ENCODE measurements around the gene WNK4.

WNK4 gene

DNA sequence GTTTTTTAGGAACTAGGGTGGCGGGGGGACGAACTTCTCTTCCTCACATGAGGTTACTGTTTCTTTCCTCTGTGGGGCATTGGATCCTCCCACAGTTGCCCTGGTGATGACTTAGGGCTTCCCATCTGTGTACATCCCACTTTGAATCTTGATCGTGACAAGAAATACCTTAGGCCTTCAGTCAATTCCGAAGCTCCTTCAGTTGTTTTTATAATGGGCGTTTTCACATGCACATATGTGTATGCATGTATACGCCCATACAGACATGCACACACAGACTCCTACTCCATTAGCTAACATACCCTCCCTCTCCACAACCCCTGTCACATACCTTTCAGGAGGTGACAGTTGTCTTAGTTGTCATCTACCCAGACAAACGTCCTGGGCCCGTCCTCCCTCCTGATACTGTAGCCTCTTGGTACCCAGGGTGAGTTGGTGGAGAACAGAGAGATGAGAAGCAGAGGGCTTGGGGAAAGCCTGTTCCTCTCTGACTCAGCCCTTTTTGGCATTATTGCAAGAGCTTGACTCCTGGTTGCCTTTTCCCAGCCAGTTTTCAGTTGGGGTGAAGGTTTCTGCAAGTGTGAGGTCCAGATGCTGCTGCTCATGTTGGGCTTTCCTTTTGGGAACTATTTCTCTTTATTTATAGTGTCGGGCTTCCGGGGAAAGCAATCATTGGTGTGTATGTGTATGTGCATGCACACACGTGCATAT lies 61.7 kb downstream of the WNK4 start:
- DNase-seq: no peak

GRCh38 chr17:42843358-42843934 lies 63.0 kb downstream of the WNK4 start:
- DNase-seq: peak; percentile 63

GRCh38 chr17:42844271-42844670 lies 63.9 kb downstream of the WNK4 start, which contains the start of gene AOC2:
TSS of gene AOC2 (plus strand) at chr17:42844580. CDS start at chr17:42844627, 47 bp downstream.
- DNase-seq: no peak

DNA sequence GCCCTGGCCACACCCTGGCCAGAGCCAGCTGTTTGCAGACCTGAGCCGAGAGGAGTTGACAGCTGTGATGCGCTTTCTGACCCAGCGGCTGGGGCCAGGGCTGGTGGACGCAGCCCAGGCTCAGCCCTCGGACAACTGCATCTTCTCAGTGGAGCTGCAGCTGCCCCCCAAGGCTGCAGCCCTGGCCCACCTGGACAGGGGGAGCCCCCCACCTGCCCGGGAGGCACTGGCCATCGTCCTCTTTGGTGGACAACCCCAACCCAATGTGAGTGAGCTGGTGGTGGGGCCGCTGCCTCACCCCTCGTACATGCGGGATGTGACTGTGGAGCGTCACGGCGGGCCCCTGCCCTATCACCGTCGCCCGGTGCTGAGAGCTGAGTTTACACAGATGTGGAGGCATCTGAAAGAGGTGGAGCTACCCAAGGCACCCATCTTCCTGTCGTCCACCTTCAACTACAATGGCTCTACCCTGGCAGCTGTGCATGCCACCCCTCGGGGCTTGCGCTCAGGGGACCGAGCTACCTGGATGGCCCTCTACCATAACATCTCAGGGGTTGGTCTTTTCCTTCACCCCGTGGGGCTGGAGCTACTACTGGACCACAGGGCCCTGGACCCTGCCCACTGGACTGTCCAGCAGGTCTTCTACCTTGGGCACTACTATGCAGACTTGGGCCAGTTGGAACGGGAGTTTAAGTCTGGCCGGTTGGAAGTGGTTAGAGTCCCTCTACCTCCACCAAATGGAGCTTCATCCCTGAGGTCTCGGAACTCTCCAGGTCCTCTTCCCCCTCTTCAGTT lies 64.5 kb downstream of the WNK4 start:
- DNase-seq: no peak

GRCh38 chr17:42845556-42845917 lies 65.1 kb downstream of the WNK4 start:
- DNase-seq: no peak

GRCh38 chr17:42845918-42846593 lies 65.6 kb downstream of the WNK4 start:
- DNase-seq: peak; percentile 5
